ENCODE data around the gene ARF5. TPM values are rescaled to one million over a fixed set of nuclear protein-coding genes. Genes with fewer than 3 reads are reported as not detected.

Gene ARF5
- total RNA-seq, 1 experiment from 2014 or later: 173 TPM

- no peak for DNase-seq (ENCODE audit: low read depth)
Observed at GRCh38 chr7:127635659-127636285, 47.6 kb downstream of the ARF5 start.

- DNase-seq (ENCODE audit: low read depth): no peak
Observed at GRCh38 chr7:127638197-127638596, 50.0 kb downstream of the ARF5 start.

Other genes with a start within 250 kb of the ARF5 start
- 17.2 and 22.3 TPM in 2 replicates for gene ZNF800, start 195.7 kb upstream of the ARF5 start, total RNA-seq (2014; rRNA removed; shearing (Covaris generic))
- 26.6 and 28.8 TPM in 2 replicates for gene GCC1, start 2.8 kb upstream of the ARF5 start, total RNA-seq (2014; rRNA removed; shearing (Covaris generic))
- gene FSCN3, start 5.3 kb downstream of the ARF5 start, total RNA-seq (2014; rRNA removed; shearing (Covaris generic)): 1.4 and 1.8 TPM in 2 replicates
- not detected in 2 replicates for gene PAX4, start 29.7 kb downstream of the ARF5 start, total RNA-seq (2014; rRNA removed; shearing (Covaris generic))
- 228 and 229 TPM in 2 replicates for gene SND1, start 63.8 kb downstream of the ARF5 start, total RNA-seq (2014; rRNA removed; shearing (Covaris generic))